Measurements from ENCODE around the gene CFAP43.

DNA sequence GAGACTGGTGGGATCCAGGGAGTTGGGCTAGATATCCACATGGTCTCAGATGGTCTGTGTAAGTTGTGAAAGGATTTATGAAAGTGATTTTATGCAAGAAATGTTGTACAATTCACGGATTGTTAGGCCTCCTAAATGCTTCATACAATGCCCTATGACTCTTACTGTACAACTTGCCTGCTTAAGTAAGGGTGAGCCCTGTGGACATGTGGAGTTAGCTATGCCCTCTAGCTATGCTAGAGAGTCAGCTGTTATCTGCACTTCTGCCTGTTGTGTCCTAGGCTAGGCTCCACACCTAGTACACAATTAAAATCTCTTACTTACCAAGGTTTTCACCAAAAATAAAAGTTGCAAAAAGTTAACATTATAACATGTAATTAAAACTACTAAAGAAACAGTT is 1.7 kb upstream of the CFAP43 start:
- no peak for TF ChIP-seq POLR2A (IDR thresholded peaks at IDR 0.05; ENCODE audit: low read depth, low read length)
- TF ChIP-seq POLR2AphosphoS5 (IDR thresholded peaks at IDR 0.05; ENCODE audit: low read depth, low read length): no peak
- TF ChIP-seq PAX5 (IDR thresholded peaks at IDR 0.05; ENCODE audit: insufficient read depth, low read length, severe bottlenecking): no peak
